Keratinocyte (primary cell): Measurements from ENCODE around the gene PLEKHH1. TPM values are rescaled to one million over a fixed set of nuclear protein-coding genes. Genes with fewer than 3 reads are reported as not detected.

Experiments used
- DNase-seq: peaks from one replicate; pipeline ENCODE4 v3.0.0-alpha.2; 2011; ENCODE audit warnings: low read depth, missing footprints, low spot score
- FAIRE-seq: peaks from 2 replicates; lab custom pipeline; 2011; peaks lifted over from hg19 to GRCh38; lab: Jason Lieb, UNC
- H2AFZ ChIP-seq: 2 replicates; pipeline ENCODE4 v1.6.0; 2012; ENCODE audit warnings: low read length, control low read depth, inconsistent platforms; ENCODE audit not compliant: control insufficient read depth
- H3K27ac ChIP-seq: 2 replicates; pipeline ENCODE4 v1.5.1; 2011; ENCODE audit warnings: low read length; ENCODE audit not compliant: control insufficient read depth, insufficient read depth
- H3K27me3 ChIP-seq: 3 replicates; pipeline ENCODE4 v1.6.0; 2011; ENCODE audit warnings: low read length; ENCODE audit not compliant: control insufficient read depth, insufficient read depth; ENCODE audit errors: extremely low read depth
- H3K36me3 ChIP-seq, 2 experiments: 2 replicates in 1 of 2; 3 replicates in 1 of 2; pipeline ENCODE4 v1.5.1; 2011; ENCODE audit warnings: low read length in 2 of 2, mild to moderate bottlenecking in 1 of 2; ENCODE audit not compliant: control insufficient read depth in 2 of 2, insufficient read depth in 2 of 2; ENCODE audit errors: extremely low read depth in 1 of 2
- H3K4me1 ChIP-seq: 3 replicates; pipeline ENCODE4 v1.5.1; 2011; ENCODE audit warnings: low read length; ENCODE audit not compliant: control insufficient read depth, insufficient read depth; ENCODE audit errors: extremely low read depth
- H3K4me2 ChIP-seq: 3 replicates; pipeline ENCODE4 v1.6.0; 2011; ENCODE audit warnings: low read depth, low read length; ENCODE audit not compliant: control insufficient read depth, insufficient read depth; ENCODE audit errors: extremely low read depth
- H3K4me3 ChIP-seq, 3 experiments: fragments of 200-600 bp in 1 of 3; sonication (generic) in 1 of 3; 2 replicates in 2 of 3; 3 replicates in 1 of 3; pipeline ENCODE4 v1.5.1; 2011 to 2016; ENCODE audit warnings: low read length in 3 of 3, mild to moderate bottlenecking in 3 of 3, control low read depth in 2 of 3, inconsistent platforms in 1 of 3, low read depth in 1 of 3, mixed read lengths in 1 of 3, mixed run types in 1 of 3, moderate library complexity in 1 of 3; ENCODE audit not compliant: control insufficient read depth in 2 of 3, insufficient read depth in 2 of 3; ENCODE audit errors: extremely low read depth in 1 of 3
- H3K79me2 ChIP-seq: 2 replicates; pipeline ENCODE4 v1.6.0; 2012; ENCODE audit warnings: low read length; ENCODE audit not compliant: control insufficient read depth, insufficient read depth
- H3K9ac ChIP-seq: 3 replicates; pipeline ENCODE4 v1.6.0; 2011; ENCODE audit warnings: low read length; ENCODE audit not compliant: control insufficient read depth, insufficient read depth; ENCODE audit errors: extremely low read depth
- H3K9me1 ChIP-seq: 3 replicates; pipeline ENCODE4 v1.6.0; 2011; ENCODE audit warnings: low read length; ENCODE audit not compliant: control insufficient read depth, insufficient read depth; ENCODE audit errors: extremely low read depth
- H3K9me3 ChIP-seq: 2 replicates; pipeline ENCODE4 v1.5.1; 2012; ENCODE audit warnings: low read depth, low read length; ENCODE audit not compliant: control insufficient read depth
- H4K20me1 ChIP-seq: 3 replicates; pipeline ENCODE4 v1.6.0; 2011; ENCODE audit warnings: low read length; ENCODE audit not compliant: control insufficient read depth, insufficient read depth; ENCODE audit errors: extremely low read depth
- EZH2 ChIP-seq: IDR thresholded peaks from one replicate; pipeline ENCODE4 v1.6.1; 2012; ENCODE audit warnings: inconsistent platforms, mild to moderate bottlenecking, low read length, moderate library complexity
- dilution Hi-C: fragments of 300-500 bp; cut with MboI; formaldehyde crosslinking; loops from one replicate; pipeline ENCODE4 v1.7.0; 2020; ENCODE audit warnings: low sequenced_read_pairs; ENCODE audit not compliant: extremely low pct_ligation_motif_present
- polyA plus RNA-seq, 5 experiments: library from polyadenylated mRNA; depleted of rRNA in 3 of 5; stranded (reverse) in 3 of 5; stranded (forward) in 1 of 5; unstranded in 1 of 5; fragments of >200 nt; gene quantifications; 1 replicate in 1 of 5; 2 replicates in 3 of 5; 3 replicates in 1 of 5; pipeline versions ENCODE4 v1.2.1 to v1.2.3, GENCODE V29; 2011 to 2012; ENCODE audit warnings: missing spikeins in 2 of 5, low read depth in 1 of 5, low replicate concordance in 1 of 5
- TF ChIP-seq, protein P1 (sequence below), 3 experiments: IDR thresholded peaks in 1 of 3; conservative IDR thresholded peaks in 1 of 3; optimal IDR thresholded peaks in 1 of 3; 2 replicates in 2 of 3; 3 replicates in 1 of 3; pipeline versions ENCODE3 to v1.5.1; 2011; ENCODE audit warnings: low read length in 3 of 3, mild to moderate bottlenecking in 3 of 3, moderate library complexity in 2 of 3, control low read depth in 1 of 3, inconsistent platforms in 1 of 3; ENCODE audit not compliant: insufficient read depth in 2 of 3; ENCODE audit errors: extremely low read depth in 1 of 3

Gene PLEKHH1
- polyA plus RNA-seq, 1 donor (not counting 4 experiments of a cell fraction or from before 2014, with no cell fraction given) = 4.4 TPM

DNA sequence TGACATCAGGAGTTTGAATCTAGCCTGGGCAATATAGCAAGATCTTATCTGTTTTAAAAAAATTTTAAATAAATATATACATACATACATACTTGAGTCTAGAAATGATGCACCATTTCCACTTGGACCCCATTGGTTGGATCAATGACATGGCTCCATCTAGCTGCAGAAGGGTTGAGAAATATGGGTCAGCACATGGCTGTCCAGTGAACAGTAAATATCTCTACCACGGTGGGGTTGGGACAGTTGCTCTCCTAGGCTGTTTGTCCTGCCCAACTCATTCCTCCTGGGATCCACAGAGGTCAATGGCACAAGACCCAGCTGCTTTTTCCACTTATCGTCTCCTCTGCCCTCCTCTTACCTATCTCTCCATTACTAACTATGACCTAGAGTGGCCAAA, 23.6 kb downstream of the PLEKHH1 start:
- Histone ChIP-seq H3K27ac (no peak overlapping the region), H3K27me3 (no peaks in the 10 kb centered on the region), H3K79me2 (no peaks in the 10 kb centered on the region), H3K4me1 (no peaks in the 10 kb centered on the region), H4K20me1 (no peaks in the 10 kb centered on the region), H2AFZ (no peak overlapping the region), H3K4me3 (no peak overlapping the region), H3K9me1 (no peaks in the 10 kb centered on the region), H3K36me3 (peaks cover 0 to 3% of the 10 kb centered on the region in 2 experiments), H3K9ac (no peak overlapping the region), H3K9me3 (no peaks in the 10 kb centered on the region), H3K4me2 (no peak overlapping the region)
- dilution Hi-C loops = no loop called here
- TF ChIP-seq, protein P1, sequence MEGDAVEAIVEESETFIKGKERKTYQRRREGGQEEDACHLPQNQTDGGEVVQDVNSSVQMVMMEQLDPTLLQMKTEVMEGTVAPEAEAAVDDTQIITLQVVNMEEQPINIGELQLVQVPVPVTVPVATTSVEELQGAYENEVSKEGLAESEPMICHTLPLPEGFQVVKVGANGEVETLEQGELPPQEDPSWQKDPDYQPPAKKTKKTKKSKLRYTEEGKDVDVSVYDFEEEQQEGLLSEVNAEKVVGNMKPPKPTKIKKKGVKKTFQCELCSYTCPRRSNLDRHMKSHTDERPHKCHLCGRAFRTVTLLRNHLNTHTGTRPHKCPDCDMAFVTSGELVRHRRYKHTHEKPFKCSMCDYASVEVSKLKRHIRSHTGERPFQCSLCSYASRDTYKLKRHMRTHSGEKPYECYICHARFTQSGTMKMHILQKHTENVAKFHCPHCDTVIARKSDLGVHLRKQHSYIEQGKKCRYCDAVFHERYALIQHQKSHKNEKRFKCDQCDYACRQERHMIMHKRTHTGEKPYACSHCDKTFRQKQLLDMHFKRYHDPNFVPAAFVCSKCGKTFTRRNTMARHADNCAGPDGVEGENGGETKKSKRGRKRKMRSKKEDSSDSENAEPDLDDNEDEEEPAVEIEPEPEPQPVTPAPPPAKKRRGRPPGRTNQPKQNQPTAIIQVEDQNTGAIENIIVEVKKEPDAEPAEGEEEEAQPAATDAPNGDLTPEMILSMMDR (optimal IDR thresholded peaks at IDR 0.05 in 1 of 3, IDR thresholded peaks at IDR 0.05 in 1 of 3, conservative IDR thresholded peaks at IDR 0.05 in 1 of 3; ENCODE audit: extremely low read depth in 1 of 3, insufficient read depth in 2 of 3, low read length in 3 of 3) = peak in 1 of 3 experiments; percentile 26
- TF ChIP-seq EZH2 = no peak
- DNase-seq (no peak), FAIRE-seq (no peak)

DNA sequence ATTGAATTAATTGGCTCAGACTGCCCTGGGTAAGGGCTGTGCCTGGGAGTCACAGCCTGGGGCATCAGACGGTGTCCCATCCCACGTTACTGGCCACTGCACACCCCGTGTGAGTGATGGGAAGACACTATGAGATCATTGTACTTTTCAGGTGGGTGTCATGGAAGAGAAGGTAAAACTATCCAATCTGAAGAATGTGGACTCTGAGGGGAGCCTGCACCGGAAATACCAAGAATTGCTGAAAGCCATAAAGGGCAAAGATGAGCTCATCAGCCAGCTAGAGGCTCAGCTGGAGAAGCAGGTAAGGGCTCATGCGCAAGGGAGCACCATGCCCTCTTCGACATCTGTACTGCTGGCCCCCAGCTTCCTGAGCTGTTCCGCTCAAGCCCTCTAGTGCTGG, 24.0 kb downstream of the PLEKHH1 start:
- Histone ChIP-seq H3K9me3 (no peaks in the 10 kb centered on the region), H3K27ac (no peak overlapping the region), H3K4me2 (no peak overlapping the region), H4K20me1 (no peaks in the 10 kb centered on the region), H3K4me3 (no peak overlapping the region), H3K9me1 (no peaks in the 10 kb centered on the region), H3K4me1 (no peaks in the 10 kb centered on the region), H3K27me3 (no peaks in the 10 kb centered on the region), H3K36me3 (peaks cover 0 to 3% of the 10 kb centered on the region in 2 experiments), H3K9ac (no peak overlapping the region), H3K79me2 (no peaks in the 10 kb centered on the region), H2AFZ (no peak overlapping the region)
- TF ChIP-seq, protein P1 (optimal IDR thresholded peaks at IDR 0.05 in 1 of 3, IDR thresholded peaks at IDR 0.05 in 1 of 3, conservative IDR thresholded peaks at IDR 0.05 in 1 of 3; ENCODE audit: extremely low read depth in 1 of 3, insufficient read depth in 2 of 3, low read length in 3 of 3) = no peak
- TF ChIP-seq EZH2 = no peak
- FAIRE-seq (no peak), DNase-seq (no peak)
- dilution Hi-C loops = no loop called here
